B cell (primary cell): Measurements from ENCODE around the gene FAM78B. TPM values are rescaled to one million over a fixed set of nuclear protein-coding genes. Genes with fewer than 3 reads are reported as not detected.

ENCODE experiments used
- ATAC-seq: fragments of 200-7000 bp; cut with Tn5 transposase; one replicate; pipeline ENCODE4 v1.10.0; 2021; ENCODE audit warnings: low read depth, mild to moderate bottlenecking, moderate number of reproducible peaks, moderate library complexity
- CTCF ChIA-PET: fragments of 350-600 bp; sonication (Branson Sonifier 250); formaldehyde crosslinking; loops from one replicate; lab custom pipeline; 2021; ENCODE audit warnings: antibody characterized with exemption, inconsistent platforms; lab: Charles Lee
- POLR2A ChIA-PET: fragments of 350-600 bp; sonication (Branson Sonifier 250); formaldehyde crosslinking; loops from one replicate; lab custom pipeline; 2021; ENCODE audit warnings: antibody characterized with exemption; lab: Charles Lee
- DNase-seq: peaks from one replicate; pipeline ENCODE4 v3.0.0; 2013
- H2AFZ ChIP-seq: 2 replicates; pipeline ENCODE4 v1.6.1; 2012; ENCODE audit warnings: mild to moderate bottlenecking, low read depth, low read length; ENCODE audit not compliant: insufficient read depth, poor library complexity, severe bottlenecking
- H3K27ac ChIP-seq, 2 donors: 1 replicate in 1 of 2; 2 replicates in 1 of 2; pipeline ENCODE4 v1.5.1; 2012 to 2013; ENCODE audit warnings: low read length in 2 of 2, mild to moderate bottlenecking in 2 of 2, moderate library complexity in 1 of 2
- H3K27me3 ChIP-seq, 4 experiments: fragments of 200-600 bp in 1 of 4; sonication (generic) in 1 of 4; replicated peaks in 1 of 4; 1 replicate in 2 of 4; 2 replicates in 2 of 4; pipeline versions ENCODE4 v1.6.1 to v1.7.0; 2013 to 2016; ENCODE audit warnings: low read length in 3 of 4, mild to moderate bottlenecking in 2 of 4, mixed read lengths in 1 of 4, moderate library complexity in 1 of 4; ENCODE audit not compliant: insufficient read depth in 4 of 4, control insufficient read depth in 3 of 4; ENCODE audit errors: control extremely low read depth in 1 of 4
- H3K36me3 ChIP-seq, 2 experiments: replicated peaks in 1 of 2; 1 replicate in 1 of 2; 2 replicates in 1 of 2; pipeline versions ENCODE4 v1.6.1 to v1.7.1; 2013; ENCODE audit warnings: low read length in 1 of 2; ENCODE audit not compliant: insufficient read depth in 2 of 2, control insufficient read depth in 1 of 2; ENCODE audit errors: control extremely low read depth in 1 of 2, extremely low read depth in 1 of 2
- H3K4me1 ChIP-seq, 2 donors: fragments of 200-600 bp in 1 of 2; sonication (generic) in 1 of 2; 1 replicate in 1 of 2; 2 replicates in 1 of 2; pipeline versions ENCODE4 v1.5.1 to v1.6.1; 2013 to 2017; ENCODE audit warnings: low read length in 2 of 2; ENCODE audit not compliant: control insufficient read depth in 2 of 2, insufficient read depth in 2 of 2
- H3K4me2 ChIP-seq: replicated peaks from 2 replicates; pipeline ENCODE3; 2012; ENCODE audit warnings: mild to moderate bottlenecking, low read depth, low read length; ENCODE audit not compliant: poor library complexity, severe bottlenecking
- H3K4me3 ChIP-seq, 5 experiments: fragments of 200-600 bp in 1 of 5; sonication (generic) in 1 of 5; 1 replicate in 3 of 5; 2 replicates in 2 of 5; pipeline versions ENCODE4 v1.5.1 to v1.7.0; 2011 to 2016; ENCODE audit warnings: low read length in 4 of 5, mild to moderate bottlenecking in 4 of 5, low read depth in 2 of 5, control low read depth in 1 of 5, moderate library complexity in 1 of 5; ENCODE audit not compliant: insufficient read depth in 1 of 5; ENCODE audit errors: control extremely low read depth in 1 of 5, extremely low read depth in 1 of 5
- H3K79me2 ChIP-seq: fragments of 200-600 bp; sonication (generic); one replicate; pipeline ENCODE4 v1.6.0; 2016; ENCODE audit warnings: low read length; ENCODE audit not compliant: control insufficient read depth, insufficient read depth
- H3K9ac ChIP-seq: fragments of 200-600 bp; sonication (generic); 2 replicates; pipeline ENCODE4 v1.6.1; 2017; ENCODE audit warnings: mild to moderate bottlenecking, low read length, moderate library complexity
- H3K9me3 ChIP-seq, 3 donors: one replicate each; pipeline versions ENCODE4 v1.6.1 to v1.7.1; 2013; ENCODE audit warnings: low read length in 2 of 3; ENCODE audit not compliant: control insufficient read depth in 2 of 3, insufficient read depth in 1 of 3; ENCODE audit errors: control extremely low read depth in 1 of 3
- H4K20me1 ChIP-seq: 2 replicates; pipeline ENCODE4 v1.6.0; 2012; ENCODE audit warnings: mild to moderate bottlenecking, low read length; ENCODE audit not compliant: insufficient read depth, control insufficient read depth, poor library complexity, severe bottlenecking
- H3K27ac Mint-ChIP-seq: one replicate; pipeline ENCODE4 v1.8.0; 2021; ENCODE audit warnings: mixed read lengths
- H3K27me3 Mint-ChIP-seq: one replicate; pipeline ENCODE4 v1.8.0; 2021; ENCODE audit warnings: mixed read lengths
- H3K4me1 Mint-ChIP-seq: one replicate; pipeline ENCODE4 v1.8.0; 2021; ENCODE audit warnings: mixed read lengths
- H3K4me3 Mint-ChIP-seq: one replicate; pipeline ENCODE4 v1.8.0; 2021; ENCODE audit warnings: mixed read lengths
- H3K9me3 Mint-ChIP-seq: one replicate; pipeline ENCODE4 v1.8.0; 2022; ENCODE audit warnings: mixed read lengths; ENCODE audit not compliant: insufficient read depth
- CTCF ChIP-seq: fragments of 200-600 bp; IDR thresholded peaks from one replicate; pipeline ENCODE4 v1.8.0; 2022; ENCODE audit warnings: antibody characterized with exemption, mild to moderate bottlenecking
- EZH2 ChIP-seq: IDR thresholded peaks from 2 replicates; pipeline ENCODE4 v1.6.1; 2012; ENCODE audit warnings: borderline replicate concordance, low read depth, mild to moderate bottlenecking, moderate library complexity, low read length; ENCODE audit not compliant: insufficient read depth, poor library complexity, severe bottlenecking
- WGBS: methylation state at CpG from one replicate; pipeline ENCODE4 v1.1.5; 2013; ENCODE audit warnings: missing lambda C conversion rate; ENCODE audit not compliant: insufficient coverage; 5-methylcytosine and 5-hydroxymethylcytosine counted together
- intact Hi-C: fragments of 100-400 bp; cut with micrococcal nuclease; formaldehyde crosslinking; loops from one replicate; pipeline ENCODE4 v1.10.0; 2022
- polyA plus RNA-seq: library from polyadenylated mRNA; depleted of rRNA; stranded (reverse); fragments of >200 nt; gene quantifications from 2 replicates; pipeline ENCODE4 v1.2.3, GENCODE V29; 2012
- total RNA-seq, 2 donors: library from RNA; stranded (reverse); fragments of 120-200 nt in 1 of 2; gene quantifications; 1 replicate in 1 of 2; 2 replicates in 1 of 2; pipeline versions ENCODE4 v1.2.3 to v1.2.4, GENCODE V29; 2013 to 2022

FAM78B gene
- total and polyA plus RNA-seq, 2 donors (not counting 1 experiment from before 2014, with no cell fraction given): 0.22 to 0.81 TPM

GRCh38 chr1:166088572-166088955, 78.2 kb downstream of the FAM78B start:
- H3K79me2 ChIP-seq: no peaks in the 10 kb centered on the region
- H3K27ac Mint-ChIP-seq: no peak overlapping the region
- ATAC-seq (no peak), DNase-seq (no peak)
- H3K9ac ChIP-seq: no peak overlapping the region
- H3K27ac ChIP-seq: no peak overlapping the region
- H3K4me3 Mint-ChIP-seq: no peak overlapping the region
- no peaks in the 10 kb centered on the region for H3K27me3 ChIP-seq
- H3K36me3 ChIP-seq: no peaks in the 10 kb centered on the region
- intact Hi-C loops: no loop called here
- no peaks in the 10 kb centered on the region for H3K9me3 Mint-ChIP-seq
- H3K4me1 Mint-ChIP-seq: no peaks in the 10 kb centered on the region
- H3K4me3 ChIP-seq: no peak overlapping the region
- H3K27me3 Mint-ChIP-seq: peaks cover 9% of the 10 kb centered on the region
- WGBS: 92% methylated on average over 2 of the region's 4 CpGs
- no peaks in the 10 kb centered on the region for H3K4me1 ChIP-seq
- no peaks in the 10 kb centered on the region for H4K20me1 ChIP-seq
- TF ChIP-seq CTCF (no peak), EZH2 (no peak)
- peaks cover 0 to 7% (median 0%) of the 10 kb centered on the region in 3 donors for H3K9me3 ChIP-seq
- ChIA-PET POLR2A (no interaction called here), CTCF (no interaction called here)
- H2AFZ ChIP-seq: no peak overlapping the region
- no peak overlapping the region for H3K4me2 ChIP-seq

GRCh38 chr1:166087734-166088571, 78.8 kb downstream of the FAM78B start:
- H3K27ac ChIP-seq: no peak overlapping the region
- no peaks in the 10 kb centered on the region for H3K79me2 ChIP-seq
- Mint-ChIP-seq H3K27me3 (peaks cover 9% of the 10 kb centered on the region), H3K27ac (no peak overlapping the region), H3K9me3 (no peaks in the 10 kb centered on the region), H3K4me1 (no peaks in the 10 kb centered on the region), H3K4me3 (no peak overlapping the region)
- ChIA-PET CTCF (interaction anchor here (0.5 kb wide), 1 partner anchor 302 kb away, joined by 3 read pairs; no protein-coding TSS in a partner anchor), POLR2A (no interaction called here)
- no peak overlapping the region for H3K9ac ChIP-seq
- DNase-seq: no peak
- H3K4me1 ChIP-seq: no peaks in the 10 kb centered on the region
- intact Hi-C loops: no loop called here
- H3K9me3 ChIP-seq: peaks cover 0 to 7% (median 0%) of the 10 kb centered on the region in 3 donors
- no peaks in the 10 kb centered on the region for H3K27me3 ChIP-seq
- no peak overlapping the region for H3K4me3 ChIP-seq
- H4K20me1 ChIP-seq: no peaks in the 10 kb centered on the region
- 95% methylated on average over 8 of the region's 8 CpGs for WGBS
- ATAC-seq: no peak
- H2AFZ ChIP-seq: no peak overlapping the region
- no peaks in the 10 kb centered on the region for H3K36me3 ChIP-seq
- no peak overlapping the region for H3K4me2 ChIP-seq
- TF ChIP-seq EZH2 (no peak), CTCF (no peak)
